Stimulated activated CD4-positive, alpha-beta T cell treated with anti-CD3 and anti-CD28 coated beads, Interleukin-15, amount 100 ng/mL, for 48 hours (primary cell): ENCODE data around the gene PPIH.
"Not testable (repeated sequence)": the region's sequence is repeated elsewhere in the genome, so short reads cannot be mapped to it uniquely, and the experiment has no call there.

Source experiments
- DNase-seq, 2 donors: peaks; one replicate each; pipeline ENCODE4 v3.0.0-alpha.2; 2020; ENCODE audit warnings: low read depth in 2 of 2

PPIH gene

GRCh38 chr1:42682484-42682738, 24.2 kb downstream of the PPIH start:
- DNase-seq = not testable (repeated sequence)

- DNase-seq = peak; percentile 33 to 42
Observed at GRCh38 chr1:42682739-42683531, 24.7 kb downstream of the PPIH start.

- DNase-seq = no peak
Observed at GRCh38 chr1:42684139-42684538, 25.9 kb downstream of the PPIH start.

- no peak for DNase-seq
Observed at GRCh38 chr1:42686418-42686817, 28.2 kb downstream of the PPIH start.

GRCh38 chr1:42689912-42690311, 31.7 kb downstream of the PPIH start:
- DNase-seq = no peak

- no peak for DNase-seq
Observed at GRCh38 chr1:42690477-42691156, 32.4 kb downstream of the PPIH start.

GRCh38 chr1:42691157-42691498, 32.9 kb downstream of the PPIH start:
- DNase-seq = no peak

- DNase-seq = no peak
Observed at GRCh38 chr1:42692461-42692860, 34.2 kb downstream of the PPIH start.

GRCh38 chr1:42692911-42693310, 34.7 kb downstream of the PPIH start:
- no peak for DNase-seq

GRCh38 chr1:42698081-42698813, 40.0 kb downstream of the PPIH start:
- no peak for DNase-seq

- DNase-seq = no peak
Observed at GRCh38 chr1:42700006-42700405, 41.8 kb downstream of the PPIH start.

GRCh38 chr1:42703888-42704464, 45.8 kb downstream of the PPIH start:
- no peak for DNase-seq

GRCh38 chr1:42712808-42713207, 54.6 kb downstream of the PPIH start:
- DNase-seq = not testable (repeated sequence)

GRCh38 chr1:42713293-42713692, 55.1 kb downstream of the PPIH start:
- DNase-seq = no peak

GRCh38 chr1:42714441-42714840, 56.2 kb downstream of the PPIH start:
- not testable (repeated sequence) for DNase-seq

GRCh38 chr1:42720868-42721267, 62.6 kb downstream of the PPIH start:
- no peak for DNase-seq

GRCh38 chr1:42721926-42722325, 63.7 kb downstream of the PPIH start:
- DNase-seq = no peak

- not testable (repeated sequence) for DNase-seq
Observed at GRCh38 chr1:42722403-42722802, 64.2 kb downstream of the PPIH start.

- DNase-seq = no peak
Observed at GRCh38 chr1:42723511-42723910, 65.3 kb downstream of the PPIH start.

- DNase-seq = not testable (repeated sequence)
Observed at GRCh38 chr1:42725820-42726219, 67.6 kb downstream of the PPIH start.
